IMR-90 (cell line): ENCODE results near the gene FCRLA. TPM values are rescaled to one million over a fixed set of nuclear protein-coding genes. Genes with fewer than 3 reads are reported as not detected.

Experiments
- ATAC-seq: fragments of 200-7000 bp; cut with Tn5 transposase; 2 replicates; pipeline ENCODE4 v1.9.1; 2020; ENCODE audit warnings: low read depth, mild to moderate bottlenecking, moderate library complexity
- BruUV-seq: library from RNA; stranded (reverse); fragments of 400-500 nt; replicated peaks from 2 replicates; lab custom pipeline; 2021; lab: Mats Ljungman, UMichigan
- CTCF ChIA-PET: fragments of 300-600 bp; formaldehyde crosslinking; extraction: SDS; loops from one replicate; lab custom pipeline; 2021; ENCODE audit warnings: antibody characterized with exemption; lab: Yijun Ruan, JAX
- POLR2A ChIA-PET: fragments of 300-600 bp; sonication (Branson Sonifier 250); formaldehyde crosslinking; loops from one replicate; lab custom pipeline; 2022; ENCODE audit warnings: antibody characterized with exemption; ENCODE audit not compliant: unreplicated experiment; lab: Charles Lee
- DNase-seq: peaks from one replicate; pipeline ENCODE4 v3.0.0; 2013
- H2AFZ ChIP-seq: replicated peaks from 2 replicates; pipeline ENCODE3; 2013; ENCODE audit warnings: low read length, mild to moderate bottlenecking; ENCODE audit not compliant: poor library complexity
- H2AK5ac ChIP-seq: 2 replicates; pipeline ENCODE4 v1.6.1; 2013; ENCODE audit warnings: low read depth, low read length, inconsistent platforms
- H2AK9ac ChIP-seq: replicated peaks from 2 replicates; pipeline ENCODE3; 2013; ENCODE audit warnings: mild to moderate bottlenecking, low read depth, low read length, moderate library complexity; ENCODE audit not compliant: poor library complexity
- H2BK120ac ChIP-seq: 2 replicates; pipeline ENCODE4 v1.6.1; 2013; ENCODE audit warnings: low read depth, low read length, inconsistent platforms
- H2BK15ac ChIP-seq: 3 replicates; pipeline ENCODE4 v1.6.1; 2013; ENCODE audit warnings: low read depth, low read length, inconsistent platforms
- H2BK20ac ChIP-seq: 2 replicates; pipeline ENCODE4 v1.6.1; 2013; ENCODE audit warnings: low read depth, mild to moderate bottlenecking, inconsistent platforms, low read length, moderate library complexity
- H2BK5ac ChIP-seq: 2 replicates; pipeline ENCODE4 v1.6.1; 2013; ENCODE audit warnings: mild to moderate bottlenecking, low read depth, low read length, inconsistent platforms; ENCODE audit not compliant: poor library complexity, severe bottlenecking
- H3K14ac ChIP-seq: replicated peaks from 2 replicates; pipeline ENCODE4 v1.6.1; 2013; ENCODE audit warnings: low read depth, low read length, inconsistent platforms
- H3K18ac ChIP-seq: 2 replicates; pipeline ENCODE4 v1.6.1; 2013; ENCODE audit warnings: low read depth, low read length, control low read depth
- H3K23ac ChIP-seq: 2 replicates; pipeline ENCODE4 v1.6.1; 2013; ENCODE audit warnings: low read depth, low read length, inconsistent platforms
- H3K27ac ChIP-seq: 2 replicates; pipeline ENCODE4 v1.5.1; 2013; ENCODE audit warnings: mild to moderate bottlenecking, control low read depth, low read length; ENCODE audit not compliant: insufficient read depth
- H3K27me3 ChIP-seq: 2 replicates; pipeline ENCODE4 v1.6.1; 2013; ENCODE audit warnings: low read length; ENCODE audit not compliant: control insufficient read depth, insufficient read depth
- H3K36me3 ChIP-seq: 2 replicates; pipeline ENCODE4 v1.6.1; 2013; ENCODE audit warnings: low read length, mixed read lengths; ENCODE audit not compliant: control insufficient read depth, insufficient read depth
- H3K4ac ChIP-seq: 2 replicates; pipeline ENCODE4 v1.6.1; 2013; ENCODE audit warnings: low read depth, low read length, inconsistent platforms
- H3K4me1 ChIP-seq: 2 replicates; pipeline ENCODE4 v1.6.1; 2013; ENCODE audit warnings: low read length, mixed read lengths; ENCODE audit not compliant: control insufficient read depth, insufficient read depth
- H3K4me2 ChIP-seq: 2 replicates; pipeline ENCODE4 v1.6.1; 2013; ENCODE audit warnings: low read depth, mild to moderate bottlenecking, control low read depth, low read length, moderate library complexity
- H3K4me3 ChIP-seq: 2 replicates; pipeline ENCODE4 v1.5.1; 2013; ENCODE audit warnings: low read depth, mild to moderate bottlenecking, control low read depth, low read length, moderate library complexity; ENCODE audit not compliant: insufficient read depth
- H3K56ac ChIP-seq: 2 replicates; pipeline ENCODE4 v1.6.1; 2013; ENCODE audit warnings: low read length, inconsistent platforms; ENCODE audit not compliant: insufficient read depth; ENCODE audit errors: extremely low read depth
- H3K79me1 ChIP-seq, 2 experiments: 2 replicates each; pipeline ENCODE4 v1.6.1; 2013; ENCODE audit warnings: low read length in 2 of 2, inconsistent platforms in 1 of 2, low read depth in 1 of 2
- H3K9ac ChIP-seq: 2 replicates; pipeline ENCODE4 v1.6.1; 2013; ENCODE audit warnings: low read depth, low read length, control low read depth
- H3K9me1 ChIP-seq: 2 replicates; pipeline ENCODE4 v1.6.1; 2013; ENCODE audit warnings: low read length, inconsistent platforms; ENCODE audit not compliant: insufficient read depth
- H3K9me3 ChIP-seq: 2 replicates; pipeline ENCODE4 v1.6.1; 2013; ENCODE audit warnings: low read length; ENCODE audit not compliant: control insufficient read depth, insufficient read depth
- H4K20me1 ChIP-seq: 2 replicates; pipeline ENCODE4 v1.6.1; 2013; ENCODE audit warnings: low read length, inconsistent platforms; ENCODE audit not compliant: insufficient read depth
- H4K5ac ChIP-seq: 2 replicates; pipeline ENCODE4 v1.6.1; 2013; ENCODE audit warnings: mild to moderate bottlenecking, low read depth, low read length, control low read depth
- H4K8ac ChIP-seq, 2 experiments: 2 replicates each; pipeline ENCODE4 v1.6.1; 2013; ENCODE audit warnings: low read depth in 2 of 2, low read length in 2 of 2, control low read depth in 1 of 2, inconsistent platforms in 1 of 2
- H4K91ac ChIP-seq: 2 replicates; pipeline ENCODE4 v1.6.1; 2013; ENCODE audit warnings: low read depth, low read length, inconsistent platforms; ENCODE audit not compliant: insufficient read depth
- CEBPB ChIP-seq: IDR thresholded peaks from 2 replicates; pipeline ENCODE4 v1.6.1; 2012; ENCODE audit warnings: low read depth, low read length, improper control_type of control experiment
- FOS ChIP-seq: fragments of 150-350 bp; IDR thresholded peaks from 2 replicates; pipeline ENCODE4 v1.6.1; 2016; ENCODE audit warnings: low read depth, low read length
- RCOR1 ChIP-seq: IDR thresholded peaks from 2 replicates; pipeline ENCODE4 v1.6.1; 2012; ENCODE audit warnings: mild to moderate bottlenecking, low read length, improper control_type of control experiment; ENCODE audit not compliant: insufficient replicate concordance
- WGBS, 2 experiments: methylation state at CpG; one replicate each; pipeline versions ENCODE4 v1.1.5 to v1.1.7; 2013; ENCODE audit warnings: missing lambda C conversion rate in 2 of 2; ENCODE audit not compliant: insufficient read length in 1 of 2; ENCODE audit errors: extremely low coverage in 2 of 2; 5-methylcytosine and 5-hydroxymethylcytosine counted together
- dilution Hi-C: fragments of 300-500 bp; cut with HindIII; formaldehyde crosslinking; loops from one replicate; pipeline ENCODE4 v1.14.3; 2018; ENCODE audit warnings: low sequenced_read_pairs; ENCODE audit not compliant: unreplicated experiment
- in situ Hi-C: fragments of 300-500 bp; cut with MboI; formaldehyde crosslinking; loops from 3 replicates; pipeline ENCODE4 v1.14.3; 2019; ENCODE audit warnings: low sequenced_read_pairs, inconsistent platforms, mixed read lengths
- intact Hi-C: fragments of 100-400 bp; cut with micrococcal nuclease; formaldehyde crosslinking; loops from 2 replicates; pipeline ENCODE4 v1.10.0; 2022
- polyA plus RNA-seq, 3 experiments: library from polyadenylated mRNA; depleted of rRNA; stranded (reverse); fragments of >200 nt; gene quantifications; 2 replicates each; pipeline ENCODE4 v1.2.3, GENCODE V29; 2012; ENCODE audit warnings: low replicate concordance in 1 of 3
- total RNA-seq: library from RNA; depleted of rRNA; stranded (reverse); fragments of >200 nt; gene quantifications from 2 replicates; pipeline ENCODE4 v1.2.3, GENCODE V29; 2012

FCRLA gene
- total and polyA plus RNA-seq, 2 of the 4 experiments (the other 2 are of a cell fraction): 0.36 TPM

DNA sequence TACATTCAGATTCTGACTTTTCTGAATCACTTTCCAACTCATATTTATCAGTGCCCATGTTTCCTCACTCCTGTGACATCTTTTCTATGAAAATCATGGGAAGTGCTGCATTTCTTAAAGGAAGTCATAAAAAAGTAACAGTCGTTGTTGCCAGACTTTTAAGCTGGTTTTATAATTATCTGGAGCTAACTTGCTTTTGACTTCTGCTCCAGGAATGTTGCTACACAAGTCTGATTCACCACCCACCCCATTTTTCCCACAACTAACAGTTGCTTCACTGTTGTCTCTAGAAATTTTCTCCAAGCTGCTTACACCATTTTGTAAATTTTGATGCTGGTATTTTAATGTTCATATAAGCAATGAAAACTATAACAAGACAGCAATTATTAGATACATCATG, 26.5 kb downstream of the FCRLA start:
- no peak overlapping the region for H3K27ac ChIP-seq
- H3K9ac ChIP-seq: no peak overlapping the region
- DNase-seq (peak; percentile 93), ATAC-seq (peak; percentile 82)
- no peak overlapping the region for H3K23ac ChIP-seq
- WGBS, 2 experiments: no CpG with 5 or more reads among the region's 1 CpG
- H2BK5ac ChIP-seq: peak overlapping the region; percentile 72
- no peak overlapping the region for H2AK5ac ChIP-seq
- H3K56ac ChIP-seq: no peak overlapping the region
- peaks cover 7% of the 10 kb centered on the region for H3K4me1 ChIP-seq
- no peak overlapping the region for H4K5ac ChIP-seq
- H2AK9ac ChIP-seq: no peak overlapping the region
- dilution Hi-C loops (no loop called here), intact Hi-C loops (loop anchor here (10.0 kb wide), 1 partner anchor 169 kb away; no protein-coding TSS in a partner anchor), in situ Hi-C loops (loop anchor here (10.0 to 25.0 kb wide), 2 partner anchors 96 to 189 kb away; partner anchors contain the start of genes FCGR3A and FCGR3B)
- H2AFZ ChIP-seq: no peak overlapping the region
- H3K4ac ChIP-seq: no peak overlapping the region; the same call in 1 of the 2 replicates
- no peak overlapping the region; the same call in 1 of the 2 replicates for H2BK20ac ChIP-seq
- peak overlapping the region; percentile 78; the same call in 1 of the 2 replicates for H2BK120ac ChIP-seq
- peak overlapping the region; percentile 18; the same call in 1 of the 2 replicates for H3K4me2 ChIP-seq
- POLR2A ChIA-PET: no interaction called here
- no peaks in the 10 kb centered on the region for H3K79me1 ChIP-seq
- no peak overlapping the region for H3K18ac ChIP-seq
- no peak overlapping the region for H3K4me3 ChIP-seq
- BruUV-seq: no TSS peak
- H3K14ac ChIP-seq: no peak overlapping the region
- no peak overlapping the region for H4K91ac ChIP-seq
- H3K9me1 ChIP-seq: peaks cover 5% of the 10 kb centered on the region
- H2BK15ac ChIP-seq: no peak overlapping the region
- TF ChIP-seq RCOR1 (no peak), FOS (peak; percentile 67; the same call in 1 of the 2 replicates), CEBPB (peak; percentile 96)
- no peaks in the 10 kb centered on the region for H3K36me3 ChIP-seq
- CTCF ChIA-PET: interaction anchor here (1.1 kb wide), 1 partner anchor 16 kb away, joined by 3 read pairs; the partner anchor contains the start of gene DUSP12
- H4K20me1 ChIP-seq: no peaks in the 10 kb centered on the region
- no peak overlapping the region for H4K8ac ChIP-seq
- no peaks in the 10 kb centered on the region for H3K27me3 ChIP-seq
- no peaks in the 10 kb centered on the region for H3K9me3 ChIP-seq
